SIG-M5 (cell line): ENCODE results near the gene TAF6.

ENCODE experiments used
- DNase-seq: peaks from one replicate; lab custom pipeline; 2025; lab: John Stamatoyannopoulos, UW

Gene TAF6

GRCh38 chr7:100119072-100119969 lies at the start of gene TAF6, which contains the start of gene CNPY4:
Gene TAF6 (minus strand): TSS chr7:100119358. CDS start chr7:100114209, 5,149 bp downstream.
Gene CNPY4 (plus strand): TSS chr7:100119634. CDS start chr7:100119745, 111 bp downstream.
- peak; percentile 57 for DNase-seq

- DNase-seq = no peak
These were observed 48.8 kb upstream of the TAF6 start for GRCh38 chr7:100167912-100168323.

GRCh38 chr7:100166970-100167911 lies 48.1 kb upstream of the TAF6 start:
- no peak for DNase-seq

GRCh38 chr7:100166317-100166940 lies 47.3 kb upstream of the TAF6 start:
- no peak for DNase-seq

GRCh38 chr7:100163871-100164270 lies 44.7 kb upstream of the TAF6 start:
- DNase-seq = no peak

- no peak for DNase-seq
These were observed 43.9 kb upstream of the TAF6 start for GRCh38 chr7:100163006-100163531.

GRCh38 chr7:100160067-100160466 lies 40.9 kb upstream of the TAF6 start:
- no peak for DNase-seq

GRCh38 chr7:100159099-100159623 lies 40.0 kb upstream of the TAF6 start:
- no peak for DNase-seq

- DNase-seq = peak; percentile 12
These were observed 39.3 kb upstream of the TAF6 start, which contains the start of gene TRAPPC14 for GRCh38 chr7:100158229-100159098. Gene TRAPPC14 (minus strand): TSS chr7:100158723. CDS start chr7:100158499, 224 bp downstream.

GRCh38 chr7:100157334-100158228 lies 38.4 kb upstream of the TAF6 start:
- DNase-seq = no peak

GRCh38 chr7:100157069-100157333 lies 37.8 kb upstream of the TAF6 start:
- DNase-seq = no peak

- no peak for DNase-seq
These were observed 37.3 kb upstream of the TAF6 start for GRCh38 chr7:100156331-100157068.

- no peak for DNase-seq
These were observed 36.6 kb upstream of the TAF6 start for GRCh38 chr7:100155553-100156317.

GRCh38 chr7:100154651-100155491 lies 35.7 kb upstream of the TAF6 start:
- no peak for DNase-seq

GRCh38 chr7:100153708-100154535 lies 34.8 kb upstream of the TAF6 start:
- DNase-seq = no peak

GRCh38 chr7:100152937-100153666 lies 33.9 kb upstream of the TAF6 start:
- DNase-seq = no peak
